Measurements from ENCODE around the gene EXOSC5.

The EXOSC5 gene

GRCh38 chr19:41442473-41443355, 45.6 kb upstream of the EXOSC5 start, which contains the start of gene ERICH4:
Gene ERICH4 (plus strand): TSS chr19:41443156. CDS start chr19:41443170, 14 bp downstream.
- H2AFZ ChIP-seq (ENCODE audit: low read length) = no peak within 1 kb of the TSS
- H3K79me2 ChIP-seq (ENCODE audit: insufficient read depth, low read length) = peaks cover 6% of the 10 kb centered on the region; the same call in 1 of the 2 replicates
- H3K27me3 ChIP-seq (ENCODE audit: insufficient read depth, low read length) = no peaks in the 10 kb centered on the region; the same call in 1 of the 2 replicates
- H3K27ac ChIP-seq (ENCODE audit: low read depth, low read length, poor library complexity, severe bottlenecking) = no peak within 1 kb of the TSS
- no peaks in the 10 kb centered on the region for H3F3A ChIP-seq (ENCODE audit: insufficient read depth, low read length)
- H3K36me3 ChIP-seq (ENCODE audit: insufficient read depth, low read length) = no peaks in the 10 kb centered on the region
- no peak within 1 kb of the TSS for H3K9ac ChIP-seq (ENCODE audit: low read length)
- no peaks in the 10 kb centered on the region for H3K9me2 ChIP-seq (ENCODE audit: low read depth, low read length)
- TF ChIP-seq EZH2 (IDR thresholded peaks at IDR 0.05; ENCODE audit: borderline replicate concordance, low read length) (no peak), CTCF (IDR thresholded peaks at IDR 0.05; ENCODE audit: low read length) (no peak)
- H3K4me3 ChIP-seq (ENCODE audit: low read depth, low read length, poor library complexity, severe bottlenecking) = no peak within 1 kb of the TSS
- no peaks in the 10 kb centered on the region for H3K9me3 ChIP-seq (ENCODE audit: low read length)
- H4K20me1 ChIP-seq (ENCODE audit: insufficient read depth, low read length) = no peaks in the 10 kb centered on the region
- H3K4me1 ChIP-seq (ENCODE audit: insufficient read depth, low read length, severe bottlenecking) = peaks cover 10% of the 10 kb centered on the region
- H3K4me2 ChIP-seq (ENCODE audit: low read length) = no peak within 1 kb of the TSS

GRCh38 chr19:41441321-41441945, 44.3 kb upstream of the EXOSC5 start:
- no peaks in the 10 kb centered on the region for H3K9me2 ChIP-seq (ENCODE audit: low read depth, low read length)
- H3K36me3 ChIP-seq (ENCODE audit: insufficient read depth, low read length) = peaks cover 2% of the 10 kb centered on the region; the same call in 1 of the 2 replicates
- TF ChIP-seq CTCF (IDR thresholded peaks at IDR 0.05; ENCODE audit: low read length) (no peak), EZH2 (IDR thresholded peaks at IDR 0.05; ENCODE audit: borderline replicate concordance, low read length) (no peak)
- no peak overlapping the region for H2AFZ ChIP-seq (ENCODE audit: low read length)
- peaks cover 6% of the 10 kb centered on the region; the same call in 1 of the 2 replicates for H3K79me2 ChIP-seq (ENCODE audit: insufficient read depth, low read length)
- H3F3A ChIP-seq (ENCODE audit: insufficient read depth, low read length) = no peaks in the 10 kb centered on the region
- no peak overlapping the region for H3K4me2 ChIP-seq (ENCODE audit: low read length)
- H3K9me3 ChIP-seq (ENCODE audit: low read length) = no peaks in the 10 kb centered on the region
- no peak overlapping the region for H3K4me3 ChIP-seq (ENCODE audit: low read depth, low read length, poor library complexity, severe bottlenecking)
- no peaks in the 10 kb centered on the region for H4K20me1 ChIP-seq (ENCODE audit: insufficient read depth, low read length)
- no peak overlapping the region for H3K27ac ChIP-seq (ENCODE audit: low read depth, low read length, poor library complexity, severe bottlenecking)
- no peaks in the 10 kb centered on the region for H3K27me3 ChIP-seq (ENCODE audit: insufficient read depth, low read length)
- peaks cover 10% of the 10 kb centered on the region for H3K4me1 ChIP-seq (ENCODE audit: insufficient read depth, low read length, severe bottlenecking)
- no peak overlapping the region for H3K9ac ChIP-seq (ENCODE audit: low read length)

GRCh38 chr19:41439441-41440222, 42.5 kb upstream of the EXOSC5 start, which contains the start of gene DMAC2:
Gene DMAC2 (minus strand): TSS chr19:41439912. CDS start chr19:41439899, 13 bp downstream.
- no peaks in the 10 kb centered on the region for H3K9me2 ChIP-seq (ENCODE audit: low read depth, low read length)
- no peaks in the 10 kb centered on the region for H3K9me3 ChIP-seq (ENCODE audit: low read length)
- peak within 1 kb of the TSS; percentile 65 for H3K27ac ChIP-seq (ENCODE audit: low read depth, low read length, poor library complexity, severe bottlenecking)
- H3K79me2 ChIP-seq (ENCODE audit: insufficient read depth, low read length) = peaks cover 6% of the 10 kb centered on the region; the same call in 1 of the 2 replicates
- peak within 1 kb of the TSS; percentile 69 for H3K4me3 ChIP-seq (ENCODE audit: low read depth, low read length, poor library complexity, severe bottlenecking)
- H3K4me1 ChIP-seq (ENCODE audit: insufficient read depth, low read length, severe bottlenecking) = peaks cover 10% of the 10 kb centered on the region
- H3K9ac ChIP-seq (ENCODE audit: low read length) = peak within 1 kb of the TSS; percentile 69
- no peaks in the 10 kb centered on the region for H3K27me3 ChIP-seq (ENCODE audit: insufficient read depth, low read length)
- H3K4me2 ChIP-seq (ENCODE audit: low read length) = peak within 1 kb of the TSS; percentile 83
- no peaks in the 10 kb centered on the region for H3F3A ChIP-seq (ENCODE audit: insufficient read depth, low read length)
- H4K20me1 ChIP-seq (ENCODE audit: insufficient read depth, low read length) = no peaks in the 10 kb centered on the region
- no peak for TF ChIP-seq EZH2 (IDR thresholded peaks at IDR 0.05; ENCODE audit: borderline replicate concordance, low read length)
- peak; percentile 77 for TF ChIP-seq CTCF (IDR thresholded peaks at IDR 0.05; ENCODE audit: low read length)
- no peak within 1 kb of the TSS for H2AFZ ChIP-seq (ENCODE audit: low read length)
- peaks cover 5% of the 10 kb centered on the region; the same call in 1 of the 2 replicates for H3K36me3 ChIP-seq (ENCODE audit: insufficient read depth, low read length)
